Measurements from ENCODE around the gene IGLL1.

IGLL1 gene

DNA sequence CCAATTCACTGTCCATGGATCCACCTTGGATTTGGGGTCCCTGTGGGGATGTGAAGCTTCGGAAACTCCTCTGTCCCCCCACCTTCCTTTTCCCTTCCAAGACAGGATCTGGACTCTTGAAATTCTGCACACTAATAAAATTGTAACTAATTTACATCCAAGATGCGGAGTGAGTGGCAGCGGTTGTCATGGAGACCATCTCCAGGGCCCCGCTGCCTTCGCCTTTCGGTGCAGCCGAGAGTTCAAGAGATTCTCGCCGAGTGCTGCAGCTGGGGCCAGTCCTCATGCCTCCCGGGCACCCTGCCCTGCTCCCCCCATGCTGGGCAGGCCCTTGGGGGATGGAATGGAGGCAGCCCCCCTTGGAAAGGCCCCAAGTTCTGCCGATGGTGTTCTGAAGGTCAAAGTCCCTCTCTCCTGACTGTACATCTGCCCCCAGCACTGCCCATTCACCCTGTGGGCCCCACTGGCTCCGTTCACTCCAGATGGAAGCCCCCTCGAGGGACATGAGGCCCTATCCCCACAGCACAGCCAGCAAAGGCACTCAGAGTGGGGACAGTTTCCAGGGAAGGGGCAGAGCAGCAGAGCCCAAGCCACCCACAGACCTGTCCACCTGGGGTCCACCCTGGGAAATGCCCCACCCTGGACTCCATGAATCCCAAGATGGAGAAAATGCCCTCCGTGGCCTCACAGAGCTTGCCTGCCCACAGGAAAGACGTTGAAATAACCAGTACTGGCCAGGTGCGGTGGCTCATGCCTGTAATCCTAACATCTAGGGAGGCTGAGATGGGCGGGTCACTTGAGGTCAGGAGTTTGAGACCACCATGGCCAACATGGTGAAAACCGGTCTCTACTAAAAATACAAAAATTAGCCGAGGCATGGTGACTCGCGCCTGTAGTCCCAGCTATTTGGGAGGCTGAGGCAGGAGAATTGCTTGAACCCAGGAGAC is 25.9 kb downstream of the IGLL1 start:
- DNase-seq (ENCODE audit: low spot score), result no peak
- CTCF ChIA-PET, result no interaction called here
- TF ChIP-seq, protein P1, sequence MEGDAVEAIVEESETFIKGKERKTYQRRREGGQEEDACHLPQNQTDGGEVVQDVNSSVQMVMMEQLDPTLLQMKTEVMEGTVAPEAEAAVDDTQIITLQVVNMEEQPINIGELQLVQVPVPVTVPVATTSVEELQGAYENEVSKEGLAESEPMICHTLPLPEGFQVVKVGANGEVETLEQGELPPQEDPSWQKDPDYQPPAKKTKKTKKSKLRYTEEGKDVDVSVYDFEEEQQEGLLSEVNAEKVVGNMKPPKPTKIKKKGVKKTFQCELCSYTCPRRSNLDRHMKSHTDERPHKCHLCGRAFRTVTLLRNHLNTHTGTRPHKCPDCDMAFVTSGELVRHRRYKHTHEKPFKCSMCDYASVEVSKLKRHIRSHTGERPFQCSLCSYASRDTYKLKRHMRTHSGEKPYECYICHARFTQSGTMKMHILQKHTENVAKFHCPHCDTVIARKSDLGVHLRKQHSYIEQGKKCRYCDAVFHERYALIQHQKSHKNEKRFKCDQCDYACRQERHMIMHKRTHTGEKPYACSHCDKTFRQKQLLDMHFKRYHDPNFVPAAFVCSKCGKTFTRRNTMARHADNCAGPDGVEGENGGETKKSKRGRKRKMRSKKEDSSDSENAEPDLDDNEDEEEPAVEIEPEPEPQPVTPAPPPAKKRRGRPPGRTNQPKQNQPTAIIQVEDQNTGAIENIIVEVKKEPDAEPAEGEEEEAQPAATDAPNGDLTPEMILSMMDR (conservative IDR thresholded peaks at IDR 0.05; ENCODE audit: low read depth), result no peak
- POLR2A ChIA-PET (ENCODE audit: low non-redundant PET), result no interaction called here
- H3K27ac ChIP-seq, result no peak overlapping the region

DNA sequence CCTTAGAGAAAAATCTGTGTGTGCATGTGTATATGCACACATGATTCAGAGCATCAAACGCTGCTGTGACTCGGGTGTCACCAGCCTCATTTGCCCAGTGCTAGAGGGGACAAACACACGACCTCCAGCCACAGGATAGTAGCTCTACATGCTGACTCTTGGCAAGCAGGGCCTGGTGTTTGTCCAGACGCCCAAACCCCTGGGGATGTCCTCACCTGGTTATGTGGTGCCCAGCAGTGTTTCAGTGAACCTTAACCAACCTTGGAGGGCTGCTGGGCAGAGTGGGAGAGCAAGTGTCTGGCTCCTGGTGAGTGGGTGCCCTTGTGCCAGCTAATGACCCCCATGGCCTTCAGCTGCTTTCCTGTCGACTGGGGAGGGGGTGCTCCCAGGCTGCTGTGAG is 26.7 kb downstream of the IGLL1 start:
- no peak overlapping the region for H3K27ac ChIP-seq
- ChIA-PET CTCF (no interaction called here), POLR2A (ENCODE audit: low non-redundant PET) (no interaction called here)
- TF ChIP-seq, protein P1 (conservative IDR thresholded peaks at IDR 0.05; ENCODE audit: low read depth), result no peak
- no peak for DNase-seq (ENCODE audit: low spot score)

DNA sequence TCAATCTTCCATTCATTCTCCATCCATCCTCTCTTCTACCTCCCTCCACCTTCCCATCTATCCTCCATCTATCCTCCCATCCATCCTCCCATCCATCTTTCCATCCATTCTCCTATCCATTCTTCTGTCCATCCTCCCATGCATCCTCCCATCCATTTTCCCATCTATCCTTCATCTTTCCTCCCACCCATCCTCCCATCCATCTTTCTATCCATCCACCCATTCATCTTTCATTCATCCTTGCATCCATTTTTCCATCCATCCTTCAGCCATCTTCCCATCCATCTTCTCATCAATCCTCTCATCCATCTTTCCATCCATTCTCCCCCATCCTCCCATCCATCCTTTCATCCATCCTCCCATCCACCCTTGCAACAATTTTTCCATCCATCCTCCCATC is 27.5 kb downstream of the IGLL1 start:
- ChIA-PET CTCF (no interaction called here), POLR2A (ENCODE audit: low non-redundant PET) (no interaction called here)
- DNase-seq (ENCODE audit: low spot score), result no peak
- H3K27ac ChIP-seq, result no peak overlapping the region
- TF ChIP-seq, protein P1 (conservative IDR thresholded peaks at IDR 0.05; ENCODE audit: low read depth), result no peak

DNA sequence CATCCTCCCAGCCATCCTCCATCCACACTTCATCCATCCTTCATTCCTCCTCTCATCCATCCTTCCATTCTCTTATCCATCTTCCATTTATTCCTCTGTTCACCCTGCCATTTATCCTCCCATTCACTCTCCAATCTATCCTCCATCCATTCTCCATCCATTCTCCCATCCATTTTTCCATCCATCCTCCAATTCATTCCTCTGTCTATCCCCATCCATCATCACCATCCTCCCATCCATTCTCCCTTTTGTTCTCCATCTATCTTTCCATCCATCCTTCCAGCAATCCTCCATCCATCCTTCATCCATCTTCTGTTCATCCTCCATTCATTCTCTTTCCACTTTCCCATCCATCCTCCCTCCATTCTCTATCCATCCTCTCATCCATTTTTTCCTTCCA is 28.7 kb downstream of the IGLL1 start:
- ChIA-PET POLR2A (ENCODE audit: low non-redundant PET) (no interaction called here), CTCF (no interaction called here)
- no peak for DNase-seq (ENCODE audit: low spot score)
- H3K27ac ChIP-seq, result no peak overlapping the region
- TF ChIP-seq, protein P1 (conservative IDR thresholded peaks at IDR 0.05; ENCODE audit: low read depth), result no peak

DNA sequence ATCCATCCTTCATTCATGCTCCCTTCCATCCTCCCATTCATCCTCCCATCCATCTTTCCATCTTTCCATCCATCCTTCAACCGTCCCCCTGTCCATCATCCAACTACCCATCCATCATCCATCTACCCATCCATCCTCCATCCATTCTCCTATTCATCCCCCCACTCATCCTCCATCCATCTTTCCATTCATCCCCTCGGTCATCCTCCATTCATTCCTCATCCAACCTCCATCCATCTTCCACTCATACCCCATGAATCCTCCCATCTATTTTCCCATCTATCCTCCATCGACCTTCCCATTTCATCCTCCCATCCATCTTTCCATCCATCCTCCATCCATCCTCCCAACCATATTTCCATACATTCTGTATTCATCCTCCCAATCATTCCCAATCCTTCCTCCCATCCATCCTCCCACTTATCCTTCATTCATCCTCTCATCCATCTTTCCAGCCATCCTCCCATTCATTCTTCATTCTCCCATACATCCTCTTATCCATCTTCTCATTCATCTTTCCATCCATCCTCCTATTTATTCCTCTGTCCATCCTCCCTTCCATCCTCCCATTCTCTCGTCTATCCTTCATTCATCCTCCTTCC is 29.9 kb downstream of the IGLL1 start:
- TF ChIP-seq, protein P1 (conservative IDR thresholded peaks at IDR 0.05; ENCODE audit: low read depth), result no peak
- H3K27ac ChIP-seq, result no peak overlapping the region
- no peak for DNase-seq (ENCODE audit: low spot score)
- CTCF ChIA-PET, result no interaction called here
- POLR2A ChIA-PET (ENCODE audit: low non-redundant PET), result no interaction called here

DNA sequence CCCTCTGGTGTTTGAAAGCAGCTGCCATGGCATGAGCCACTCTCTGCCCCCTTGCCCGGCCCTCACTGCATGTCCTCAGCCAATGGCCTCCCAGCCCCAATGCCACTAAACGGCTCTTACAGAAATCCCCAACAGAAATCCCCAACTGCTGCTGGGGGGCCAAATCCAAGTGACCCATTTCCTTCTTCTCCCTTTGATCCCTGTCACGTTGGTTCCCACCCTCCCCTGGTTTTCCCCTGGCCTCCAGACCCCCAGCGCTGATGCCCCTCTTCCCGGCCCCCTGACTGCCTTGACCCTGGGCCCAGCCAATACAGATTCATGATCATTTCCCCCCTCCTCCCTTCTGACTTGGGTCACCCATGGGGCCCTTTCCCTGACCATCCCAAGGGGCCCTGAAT is 30.9 kb downstream of the IGLL1 start:
- no peak for DNase-seq (ENCODE audit: low spot score)
- no peak overlapping the region for H3K27ac ChIP-seq
- ChIA-PET POLR2A (ENCODE audit: low non-redundant PET) (no interaction called here), CTCF (no interaction called here)
- TF ChIP-seq, protein P1 (conservative IDR thresholded peaks at IDR 0.05; ENCODE audit: low read depth), result no peak
